ENCODE results near the gene JAG2. TPM values are rescaled to one million over a fixed set of nuclear protein-coding genes. Genes with fewer than 3 reads are reported as not detected.

The JAG2 gene
- total RNA-seq, 1 donor from 2014 or later = 84.1 TPM

GRCh38 chr14:105102361-105102870 lies 66.2 kb downstream of the JAG2 start:
- no peak for DNase-seq
- H3K4me1 Mint-ChIP-seq (ENCODE audit: low read depth, unreplicated experiment) = no peaks in the 10 kb centered on the region
- TF ChIP-seq CTCF (IDR thresholded peaks at IDR 0.05; ENCODE audit: partially characterized antibody, unreplicated experiment) = no peak
- peaks cover 18% of the 10 kb centered on the region for H3K9me3 Mint-ChIP-seq (ENCODE audit: unreplicated experiment)
- no peak overlapping the region for H3K27ac Mint-ChIP-seq (ENCODE audit: unreplicated experiment)
- peaks cover 7% of the 10 kb centered on the region for H3K27me3 Mint-ChIP-seq (ENCODE audit: unreplicated experiment)
- peaks cover 16% of the 10 kb centered on the region for H3K36me3 Mint-ChIP-seq (ENCODE audit: unreplicated experiment)
- H3K4me3 Mint-ChIP-seq (ENCODE audit: unreplicated experiment) = no peak overlapping the region

- Mint-ChIP-seq H3K36me3 (ENCODE audit: unreplicated experiment) (peaks cover 22% of the 10 kb centered on the region), H3K27ac (ENCODE audit: unreplicated experiment) (no peak overlapping the region), H3K4me3 (ENCODE audit: unreplicated experiment) (no peak overlapping the region), H3K9me3 (ENCODE audit: unreplicated experiment) (peaks cover 21% of the 10 kb centered on the region), H3K4me1 (ENCODE audit: low read depth, unreplicated experiment) (no peaks in the 10 kb centered on the region), H3K27me3 (ENCODE audit: unreplicated experiment) (peaks cover 7% of the 10 kb centered on the region)
- no peak for TF ChIP-seq CTCF (IDR thresholded peaks at IDR 0.05; ENCODE audit: partially characterized antibody, unreplicated experiment)
- DNase-seq = no peak
These were observed 67.7 kb downstream of the JAG2 start for GRCh38 chr14:105100910-105101309.

- Mint-ChIP-seq H3K4me1 (ENCODE audit: low read depth, unreplicated experiment) (no peaks in the 10 kb centered on the region), H3K27me3 (ENCODE audit: unreplicated experiment) (peaks cover 12% of the 10 kb centered on the region), H3K4me3 (ENCODE audit: unreplicated experiment) (no peak overlapping the region), H3K36me3 (ENCODE audit: unreplicated experiment) (peaks cover 20% of the 10 kb centered on the region), H3K9me3 (ENCODE audit: unreplicated experiment) (peaks cover 19% of the 10 kb centered on the region), H3K27ac (ENCODE audit: unreplicated experiment) (no peak overlapping the region)
- TF ChIP-seq CTCF (IDR thresholded peaks at IDR 0.05; ENCODE audit: partially characterized antibody, unreplicated experiment) = no peak
- DNase-seq = no peak
These were observed 68.8 kb downstream of the JAG2 start for GRCh38 chr14:105099778-105100177.

- Mint-ChIP-seq H3K27ac (ENCODE audit: unreplicated experiment) (no peak overlapping the region), H3K9me3 (ENCODE audit: unreplicated experiment) (peaks cover 15% of the 10 kb centered on the region), H3K36me3 (ENCODE audit: unreplicated experiment) (peaks cover 11% of the 10 kb centered on the region), H3K4me3 (ENCODE audit: unreplicated experiment) (no peak overlapping the region), H3K4me1 (ENCODE audit: low read depth, unreplicated experiment) (no peaks in the 10 kb centered on the region), H3K27me3 (ENCODE audit: unreplicated experiment) (peaks cover 14% of the 10 kb centered on the region)
- TF ChIP-seq CTCF (IDR thresholded peaks at IDR 0.05; ENCODE audit: partially characterized antibody, unreplicated experiment) = no peak
- DNase-seq = no peak
These were observed 70.3 kb downstream of the JAG2 start for GRCh38 chr14:105098316-105098715.

GRCh38 chr14:105097794-105098127 lies 70.8 kb downstream of the JAG2 start:
- Mint-ChIP-seq H3K4me3 (ENCODE audit: unreplicated experiment) (no peak overlapping the region), H3K27me3 (ENCODE audit: unreplicated experiment) (peaks cover 14% of the 10 kb centered on the region), H3K9me3 (ENCODE audit: unreplicated experiment) (peaks cover 14% of the 10 kb centered on the region), H3K36me3 (ENCODE audit: unreplicated experiment) (peaks cover 11% of the 10 kb centered on the region), H3K4me1 (ENCODE audit: low read depth, unreplicated experiment) (no peaks in the 10 kb centered on the region), H3K27ac (ENCODE audit: unreplicated experiment) (no peak overlapping the region)
- DNase-seq = no peak
- TF ChIP-seq CTCF (IDR thresholded peaks at IDR 0.05; ENCODE audit: partially characterized antibody, unreplicated experiment) = no peak

All from glutamatergic neuron (in vitro differentiated cells).